Activated T-cell treated with anti-CD3 and anti-CD28 coated beads for 1 hour (primary cell): ENCODE results near the gene GCN1.

ENCODE experiments used
- DNase-seq: peaks from one replicate; pipeline ENCODE4 v3.0.0-alpha.2; 2020; ENCODE audit warnings: low read depth

GCN1 gene

DNA sequence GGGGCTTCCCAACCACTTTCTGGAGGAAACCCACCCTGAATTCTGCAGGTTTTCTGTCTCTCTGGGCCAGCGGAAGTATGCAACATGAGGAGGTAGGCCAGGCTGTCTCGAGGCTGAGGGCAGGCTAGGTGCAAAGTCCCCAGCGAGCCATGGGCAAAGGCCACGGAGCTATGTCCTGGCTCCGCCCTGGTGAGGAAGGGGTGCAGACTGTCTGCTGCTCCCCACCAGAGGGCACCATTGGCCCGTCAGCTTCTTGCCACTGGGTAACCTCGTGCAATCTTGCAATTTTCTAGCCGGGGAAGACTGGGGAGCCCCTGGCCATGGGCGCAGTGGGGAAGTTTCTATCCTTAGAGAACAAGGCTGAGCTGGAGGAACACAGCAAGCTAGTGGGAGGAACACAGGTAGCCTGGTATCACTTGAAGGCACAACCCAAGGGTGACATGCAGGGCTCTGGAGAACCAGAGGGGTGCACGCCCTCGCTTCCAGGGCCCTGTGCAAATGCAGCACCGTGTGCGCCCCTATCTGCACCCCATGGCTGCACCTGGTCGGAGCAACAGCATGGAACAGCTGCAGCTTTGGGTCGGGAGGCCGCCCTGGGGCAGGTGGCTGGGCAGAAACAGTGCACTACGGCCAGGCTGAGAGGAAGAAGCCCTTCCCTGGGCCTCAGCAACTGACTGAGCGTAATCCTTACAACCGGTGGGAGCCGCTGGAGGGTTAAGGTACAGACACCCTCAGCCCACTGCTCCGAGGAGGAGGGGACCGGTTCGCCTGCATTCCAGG lies 34.0 kb upstream of the GCN1 start:
- peak; percentile 86 for DNase-seq

DNA sequence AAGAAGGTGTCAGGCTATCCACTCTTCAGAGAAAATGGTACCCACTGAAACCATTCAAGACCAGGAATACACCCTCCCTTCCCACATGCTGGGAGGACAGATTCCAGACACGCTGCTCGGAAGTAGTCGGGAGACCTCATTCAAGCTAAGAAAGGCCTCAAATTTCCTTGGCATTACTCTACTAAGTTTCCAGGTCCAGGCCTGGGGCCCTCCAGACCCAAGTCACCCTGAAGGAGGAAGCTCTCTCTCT lies 33.5 kb upstream of the GCN1 start:
- DNase-seq = no peak

- no peak for DNase-seq
These were observed 32.9 kb upstream of the GCN1 start for GRCh38 chr12:120227233-120228040.

DNA sequence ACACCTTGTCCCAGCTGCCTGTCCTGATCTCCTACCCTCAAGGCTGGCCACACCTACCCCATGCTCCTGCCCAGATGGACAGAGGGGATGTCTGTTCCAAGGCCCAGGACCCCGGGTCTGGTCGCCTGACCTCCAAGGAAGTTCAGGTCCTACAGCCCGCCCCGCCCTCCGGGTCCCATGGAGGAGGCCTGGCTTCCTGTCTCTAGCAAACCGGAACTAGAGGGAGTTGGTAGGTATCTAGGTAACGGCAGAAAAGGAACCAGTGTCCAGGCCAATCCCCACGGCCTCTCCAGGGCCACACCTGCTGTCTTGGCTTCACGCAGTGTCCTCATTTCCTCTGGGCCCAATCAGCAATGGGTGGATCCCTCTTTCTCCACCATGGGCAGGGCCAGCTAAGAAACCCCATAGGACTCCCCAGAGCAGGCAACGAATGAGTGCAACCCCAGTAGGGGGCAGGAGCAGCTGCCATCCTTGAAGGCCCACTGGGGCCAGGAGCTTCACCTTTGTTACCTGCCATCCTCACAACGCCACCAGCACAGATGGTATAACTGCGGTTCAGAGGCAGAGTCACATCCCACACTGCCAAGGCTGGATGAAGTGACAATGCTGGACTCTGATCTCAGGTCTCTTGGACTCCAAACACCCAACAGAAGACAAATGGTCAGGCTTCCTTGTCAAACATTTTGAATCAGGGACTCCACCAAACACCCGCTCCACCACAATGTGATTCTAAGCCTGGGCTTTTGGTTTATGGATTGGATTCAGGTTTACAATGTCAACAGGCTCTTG lies 31.5 kb upstream of the GCN1 start:
- no peak for DNase-seq

GRCh38 chr12:120225200-120225558 lies 30.7 kb upstream of the GCN1 start:
- DNase-seq = no peak

GRCh38 chr12:120224304-120225199 lies 30.0 kb upstream of the GCN1 start:
- no peak for DNase-seq

DNA sequence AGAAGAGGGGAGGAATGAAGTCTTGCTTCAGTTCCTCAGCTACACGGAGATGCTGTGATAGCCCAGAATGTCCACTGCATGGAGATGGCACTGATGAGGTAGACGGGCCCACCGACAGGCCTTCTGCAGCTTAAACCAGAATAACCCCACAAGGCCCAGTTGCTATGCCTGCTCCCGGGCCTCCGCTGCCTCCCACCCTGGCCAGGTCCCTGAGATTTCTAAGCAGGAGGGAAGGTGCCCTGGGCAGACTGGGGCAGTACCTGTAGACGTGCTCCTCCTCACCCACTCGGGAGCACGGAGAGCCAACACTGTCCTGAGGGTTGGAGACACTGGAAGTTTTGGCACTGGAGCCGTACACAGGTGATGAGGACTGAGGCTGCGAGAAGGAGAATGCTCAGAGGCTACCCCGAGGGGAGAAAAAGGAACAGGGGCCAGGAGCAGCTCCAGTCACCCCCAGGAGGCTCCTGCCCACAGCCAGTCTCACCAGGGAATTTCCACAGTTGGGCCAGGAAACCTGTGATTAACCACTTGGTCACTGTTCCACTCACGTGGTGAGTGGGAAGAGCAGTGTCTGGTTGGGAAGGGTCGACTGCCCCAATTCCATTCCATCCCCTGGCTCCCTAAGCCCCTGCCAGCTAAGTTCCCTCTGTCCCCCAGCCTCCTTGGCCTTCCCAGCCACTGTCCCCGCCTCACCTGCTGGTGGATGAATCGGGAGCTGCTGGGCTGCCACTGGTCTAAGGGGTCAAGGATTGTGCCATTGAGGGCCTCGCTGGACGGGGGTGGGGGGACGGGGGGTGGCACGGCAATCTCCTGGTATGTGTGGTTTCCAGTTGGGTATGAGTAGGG lies 29.2 kb upstream of the GCN1 start:
- DNase-seq = no peak

GRCh38 chr12:120222288-120222832 lies 27.8 kb upstream of the GCN1 start:
- DNase-seq = no peak

- DNase-seq = no peak
These were observed 27.0 kb upstream of the GCN1 start for GRCh38 chr12:120221576-120221900.

- DNase-seq = no peak
These were observed 26.5 kb upstream of the GCN1 start for GRCh38 chr12:120220838-120221575.

DNA sequence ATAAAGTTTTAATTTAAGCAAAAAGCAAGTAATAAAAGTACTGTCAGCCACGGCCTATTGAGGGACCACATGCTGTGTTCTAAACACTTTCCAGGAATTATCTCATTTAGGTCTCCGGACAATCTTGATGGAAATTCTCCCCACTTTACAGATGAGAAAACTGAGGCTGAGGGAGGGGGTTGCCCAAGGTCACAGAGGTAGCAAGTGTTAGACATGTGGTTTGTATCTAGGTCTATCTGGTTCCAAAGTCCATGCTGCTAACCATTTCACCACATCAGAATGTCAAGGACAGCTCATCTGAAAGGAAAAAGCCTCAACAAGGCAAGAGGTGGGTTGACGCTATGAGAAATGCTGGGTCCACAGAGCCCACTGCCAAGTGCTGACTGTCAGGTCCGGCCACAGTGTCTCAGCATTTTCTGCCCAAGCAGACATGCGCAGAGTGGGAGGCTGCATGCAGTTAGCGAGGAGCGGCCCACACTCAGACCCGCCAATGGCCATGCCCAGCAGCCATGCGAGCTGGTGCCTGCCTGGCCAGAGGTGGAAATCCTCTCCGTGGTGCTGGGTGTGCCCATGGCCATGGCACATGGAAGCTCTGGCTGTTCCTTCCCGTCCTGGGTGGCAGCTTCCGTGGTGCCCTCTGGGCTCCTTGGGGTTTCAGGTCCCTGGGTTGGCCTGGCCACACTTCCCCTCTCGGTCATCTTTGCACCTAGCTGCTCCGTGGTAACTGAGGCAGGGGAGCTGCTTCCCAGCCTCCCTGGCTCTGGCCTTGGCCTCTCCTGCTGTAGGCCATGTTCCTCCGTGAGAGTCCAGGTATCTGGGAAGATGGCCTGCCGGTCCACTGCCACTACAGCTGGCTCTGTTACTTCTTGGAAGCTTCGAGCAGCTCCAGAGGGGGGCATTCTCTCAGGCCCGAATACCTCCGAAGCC lies 24.4 kb upstream of the GCN1 start:
- no peak for DNase-seq

DNA sequence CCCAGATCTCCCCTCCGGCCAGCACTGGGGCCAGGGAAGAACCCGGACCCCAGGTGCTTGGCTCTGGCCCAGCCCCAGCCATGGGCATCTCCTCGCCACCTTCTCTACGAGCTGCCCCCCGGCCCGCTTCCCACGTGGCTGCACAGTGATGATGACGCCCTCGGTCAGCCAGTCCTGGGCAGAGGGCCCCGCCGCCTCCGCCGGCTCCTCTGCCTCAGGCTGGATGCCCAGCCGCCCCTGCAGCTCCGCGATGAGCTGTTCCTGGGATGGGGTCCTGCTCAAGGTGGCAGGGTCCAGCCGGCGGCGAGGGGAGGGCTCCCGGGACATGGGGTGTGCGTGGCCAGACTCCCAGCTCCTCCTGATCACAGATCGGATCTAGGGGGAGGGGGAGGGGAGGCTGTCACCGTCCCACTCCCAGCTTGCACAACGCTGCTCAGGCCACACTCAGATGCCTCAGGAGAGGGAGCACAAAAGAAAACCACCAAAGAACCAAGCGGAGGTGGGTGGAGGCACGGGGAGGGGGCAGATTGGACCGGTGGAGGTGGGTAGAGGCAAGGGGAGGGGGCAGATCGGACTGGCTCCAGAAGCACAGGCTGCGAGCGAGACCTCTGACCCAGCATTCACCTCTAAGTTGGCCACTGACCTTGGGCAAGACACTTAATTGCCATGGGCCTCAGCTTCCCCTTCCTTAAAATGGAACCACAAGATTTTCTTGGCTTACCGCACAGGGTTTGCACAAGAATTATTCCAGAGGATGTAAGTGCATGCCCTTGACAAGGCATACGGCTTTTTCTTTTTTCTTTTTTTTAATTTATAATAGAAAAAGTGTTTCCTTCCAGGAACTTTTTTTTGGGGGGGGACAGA lies 22.5 kb upstream of the GCN1 start:
- no peak for DNase-seq

DNA sequence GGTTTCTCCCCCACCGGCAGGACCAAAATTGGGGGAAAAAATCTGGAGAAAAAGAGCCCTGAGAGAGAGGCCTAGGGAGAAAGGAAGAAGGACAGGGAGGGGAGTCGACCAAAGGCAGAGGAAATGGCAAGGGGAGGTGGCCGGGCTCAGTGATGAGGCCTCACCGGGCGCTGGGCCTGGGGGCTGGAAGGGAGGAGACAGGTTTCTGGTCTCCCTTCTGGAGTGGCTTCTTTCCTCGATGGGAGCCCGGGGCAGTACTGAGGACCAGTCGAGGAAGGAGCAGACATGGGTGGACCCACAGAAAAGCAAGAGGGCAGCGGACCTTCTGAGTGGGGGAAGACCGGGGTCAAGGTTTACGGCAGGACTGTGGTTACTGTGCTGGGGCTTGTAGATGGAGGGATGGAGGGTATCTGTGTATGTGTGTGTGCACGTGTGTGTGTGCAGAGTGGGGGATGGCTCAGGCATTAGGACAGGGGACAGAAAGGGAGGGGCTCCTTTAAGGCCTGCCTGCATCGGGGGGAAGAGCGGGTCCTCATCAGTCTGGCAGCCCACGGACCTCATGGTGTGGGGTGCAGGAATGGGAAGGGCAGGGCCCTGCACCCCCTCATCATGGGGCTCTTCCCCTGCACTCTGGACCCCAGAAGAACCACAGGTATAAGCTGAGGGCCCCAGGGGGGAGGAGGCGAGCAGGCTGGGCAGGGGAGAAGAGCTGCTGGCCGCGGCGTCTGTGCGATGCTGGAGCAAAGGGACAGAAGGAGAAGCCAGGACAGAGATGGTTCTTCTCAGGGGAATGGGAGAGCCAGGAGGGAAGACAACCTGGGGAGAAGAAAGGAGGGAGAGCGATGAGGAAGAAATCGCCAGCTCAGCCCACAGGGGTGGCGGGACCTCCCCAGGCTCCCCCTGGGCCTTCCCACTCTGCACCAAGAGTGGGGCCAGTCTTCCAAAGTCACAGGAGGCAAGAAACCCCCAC lies 21.5 kb upstream of the GCN1 start:
- DNase-seq = no peak

DNA sequence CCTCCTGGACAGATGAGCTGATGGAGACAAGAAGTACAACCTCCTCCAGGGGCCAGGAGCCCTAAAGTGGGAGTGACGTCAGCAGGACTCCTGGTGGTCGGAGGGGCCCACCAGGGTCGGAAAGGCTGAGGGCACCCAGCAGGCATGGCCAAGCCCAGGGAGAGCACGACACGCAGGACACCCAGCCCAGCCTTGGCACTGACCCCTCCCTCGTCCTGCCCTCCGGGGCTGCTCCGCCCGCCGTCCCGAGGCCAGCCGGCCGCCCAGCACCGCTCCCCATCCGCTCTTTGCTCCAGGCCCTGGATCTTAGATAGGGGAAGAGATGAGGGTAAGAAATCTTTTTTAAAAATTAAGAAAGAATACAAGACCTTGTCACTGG lies 20.8 kb upstream of the GCN1 start:
- DNase-seq = no peak

DNA sequence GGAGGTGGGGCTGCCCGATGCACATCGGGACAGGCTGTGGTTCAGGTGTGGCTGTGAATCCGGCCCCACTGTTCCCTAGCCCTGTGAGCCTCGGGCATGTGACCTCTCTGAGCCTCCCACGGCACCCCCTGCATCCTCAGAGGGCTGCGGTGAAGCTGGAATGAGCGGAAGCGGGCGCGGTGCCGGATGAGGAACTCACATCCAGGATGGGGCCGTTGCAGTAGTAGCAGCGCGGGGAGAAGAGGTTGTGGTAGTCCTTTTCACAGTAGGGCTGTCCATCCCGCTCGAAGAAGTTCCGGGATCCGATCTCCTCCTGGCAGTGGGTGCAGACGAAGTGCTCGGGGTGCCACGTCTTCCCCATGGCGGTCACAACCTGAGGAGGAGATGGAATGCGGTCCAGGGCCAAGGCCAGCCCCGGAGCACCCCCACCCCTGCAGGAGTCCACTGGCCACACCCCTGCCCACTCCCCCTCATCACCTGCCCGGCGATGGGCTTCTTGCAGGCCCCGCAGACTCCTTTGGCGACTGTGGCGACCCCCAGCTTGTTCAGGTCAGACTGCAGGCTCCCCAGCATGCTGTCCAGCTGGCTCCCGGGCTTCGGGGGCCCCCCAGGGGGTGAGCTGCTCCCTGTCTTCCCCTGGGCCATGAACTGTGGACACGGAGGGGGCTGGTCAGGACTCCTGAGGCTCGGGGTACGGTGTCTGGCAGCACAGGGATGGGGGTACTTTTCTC lies 20.3 kb upstream of the GCN1 start:
- no peak for DNase-seq

DNA sequence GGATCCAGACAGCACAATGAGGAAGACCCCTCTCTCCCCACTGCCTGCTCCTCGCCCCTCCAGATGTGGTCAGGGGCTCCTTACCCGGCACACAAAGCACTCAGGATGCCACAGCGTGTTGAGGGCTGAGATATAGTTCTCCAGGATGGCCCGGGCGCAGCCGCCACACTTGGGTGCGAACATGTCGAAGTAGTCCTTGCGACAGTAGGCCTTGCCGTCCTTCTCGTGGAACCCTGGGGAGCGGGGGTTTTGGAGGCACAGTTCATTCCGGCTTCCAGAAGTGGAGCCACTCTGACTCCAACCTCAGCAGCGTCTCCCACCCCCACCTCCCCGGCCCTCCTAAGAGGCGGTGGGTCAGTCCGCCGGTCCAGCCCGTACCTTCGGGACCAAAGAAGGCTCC lies 19.2 kb upstream of the GCN1 start:
- no peak for DNase-seq
